Liver (tissue), 3 donors: ENCODE data around the gene DAO.

Experiments
- SP1 ChIP-seq: IDR thresholded peaks from 2 replicates; pipeline ENCODE4 v1.6.1; 2018; ENCODE audit warnings: antibody characterized with exemption, mild to moderate bottlenecking
- TAF1 ChIP-seq: conservative IDR thresholded peaks from 2 replicates; pipeline ENCODE4 v1.6.1; 2016; ENCODE audit warnings: antibody characterized with exemption, mild to moderate bottlenecking
- TF ChIP-seq, protein P1 (sequence below): fragments of 150-350 bp; IDR thresholded peaks from 2 replicates; pipeline ENCODE4 v1.5.1; 2017; ENCODE audit warnings: improper control_type of control experiment, low read depth, low read length; ENCODE audit not compliant: missing input control
- TF ChIP-seq, protein P2 (sequence below): IDR thresholded peaks from 2 replicates; pipeline ENCODE4 v1.6.1; 2016; ENCODE audit warnings: antibody characterized with exemption
- TF ChIP-seq, protein P3 (sequence below): IDR thresholded peaks from 2 replicates; pipeline ENCODE4 v1.6.1; 2016; ENCODE audit warnings: antibody characterized with exemption, mild to moderate bottlenecking
- donor health status: healthy.
- donor health status: healthy.

DNA sequence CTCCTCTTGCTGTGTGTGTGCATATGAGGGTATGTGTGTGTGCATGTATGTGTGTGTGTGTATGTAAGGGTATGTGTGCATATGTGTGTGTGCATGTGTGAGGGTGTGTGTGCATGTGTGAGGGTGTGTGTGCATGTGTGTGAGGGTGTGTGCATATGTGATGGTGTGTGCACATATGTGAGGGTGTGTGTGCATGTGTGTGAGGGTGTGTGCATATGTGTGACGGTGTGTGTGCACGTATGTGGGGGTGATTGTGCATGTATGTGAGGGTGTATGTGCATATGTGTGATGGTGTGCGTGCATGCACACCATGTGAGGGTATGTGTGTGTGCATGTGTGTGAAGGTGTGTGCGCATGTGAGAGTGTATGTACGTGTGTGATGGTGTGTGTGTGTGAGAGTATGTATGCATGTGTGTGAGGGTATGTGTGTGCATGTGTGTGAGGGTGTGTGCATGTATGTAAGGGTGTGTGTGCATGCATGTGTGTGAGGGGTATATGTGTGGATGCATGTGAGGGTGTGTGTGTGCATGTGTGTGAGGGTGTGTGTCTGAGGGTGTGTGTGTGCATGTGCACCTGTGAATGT, 15.4 kb downstream of the DAO start:
- TF ChIP-seq TAF1, result no peak
- TF ChIP-seq, protein P1, sequence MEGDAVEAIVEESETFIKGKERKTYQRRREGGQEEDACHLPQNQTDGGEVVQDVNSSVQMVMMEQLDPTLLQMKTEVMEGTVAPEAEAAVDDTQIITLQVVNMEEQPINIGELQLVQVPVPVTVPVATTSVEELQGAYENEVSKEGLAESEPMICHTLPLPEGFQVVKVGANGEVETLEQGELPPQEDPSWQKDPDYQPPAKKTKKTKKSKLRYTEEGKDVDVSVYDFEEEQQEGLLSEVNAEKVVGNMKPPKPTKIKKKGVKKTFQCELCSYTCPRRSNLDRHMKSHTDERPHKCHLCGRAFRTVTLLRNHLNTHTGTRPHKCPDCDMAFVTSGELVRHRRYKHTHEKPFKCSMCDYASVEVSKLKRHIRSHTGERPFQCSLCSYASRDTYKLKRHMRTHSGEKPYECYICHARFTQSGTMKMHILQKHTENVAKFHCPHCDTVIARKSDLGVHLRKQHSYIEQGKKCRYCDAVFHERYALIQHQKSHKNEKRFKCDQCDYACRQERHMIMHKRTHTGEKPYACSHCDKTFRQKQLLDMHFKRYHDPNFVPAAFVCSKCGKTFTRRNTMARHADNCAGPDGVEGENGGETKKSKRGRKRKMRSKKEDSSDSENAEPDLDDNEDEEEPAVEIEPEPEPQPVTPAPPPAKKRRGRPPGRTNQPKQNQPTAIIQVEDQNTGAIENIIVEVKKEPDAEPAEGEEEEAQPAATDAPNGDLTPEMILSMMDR, result no peak
- TF ChIP-seq, protein P2, sequence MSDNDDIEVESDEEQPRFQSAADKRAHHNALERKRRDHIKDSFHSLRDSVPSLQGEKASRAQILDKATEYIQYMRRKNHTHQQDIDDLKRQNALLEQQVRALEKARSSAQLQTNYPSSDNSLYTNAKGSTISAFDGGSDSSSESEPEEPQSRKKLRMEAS, result no peak
- TF ChIP-seq SP1, result no peak
- TF ChIP-seq, protein P3, sequence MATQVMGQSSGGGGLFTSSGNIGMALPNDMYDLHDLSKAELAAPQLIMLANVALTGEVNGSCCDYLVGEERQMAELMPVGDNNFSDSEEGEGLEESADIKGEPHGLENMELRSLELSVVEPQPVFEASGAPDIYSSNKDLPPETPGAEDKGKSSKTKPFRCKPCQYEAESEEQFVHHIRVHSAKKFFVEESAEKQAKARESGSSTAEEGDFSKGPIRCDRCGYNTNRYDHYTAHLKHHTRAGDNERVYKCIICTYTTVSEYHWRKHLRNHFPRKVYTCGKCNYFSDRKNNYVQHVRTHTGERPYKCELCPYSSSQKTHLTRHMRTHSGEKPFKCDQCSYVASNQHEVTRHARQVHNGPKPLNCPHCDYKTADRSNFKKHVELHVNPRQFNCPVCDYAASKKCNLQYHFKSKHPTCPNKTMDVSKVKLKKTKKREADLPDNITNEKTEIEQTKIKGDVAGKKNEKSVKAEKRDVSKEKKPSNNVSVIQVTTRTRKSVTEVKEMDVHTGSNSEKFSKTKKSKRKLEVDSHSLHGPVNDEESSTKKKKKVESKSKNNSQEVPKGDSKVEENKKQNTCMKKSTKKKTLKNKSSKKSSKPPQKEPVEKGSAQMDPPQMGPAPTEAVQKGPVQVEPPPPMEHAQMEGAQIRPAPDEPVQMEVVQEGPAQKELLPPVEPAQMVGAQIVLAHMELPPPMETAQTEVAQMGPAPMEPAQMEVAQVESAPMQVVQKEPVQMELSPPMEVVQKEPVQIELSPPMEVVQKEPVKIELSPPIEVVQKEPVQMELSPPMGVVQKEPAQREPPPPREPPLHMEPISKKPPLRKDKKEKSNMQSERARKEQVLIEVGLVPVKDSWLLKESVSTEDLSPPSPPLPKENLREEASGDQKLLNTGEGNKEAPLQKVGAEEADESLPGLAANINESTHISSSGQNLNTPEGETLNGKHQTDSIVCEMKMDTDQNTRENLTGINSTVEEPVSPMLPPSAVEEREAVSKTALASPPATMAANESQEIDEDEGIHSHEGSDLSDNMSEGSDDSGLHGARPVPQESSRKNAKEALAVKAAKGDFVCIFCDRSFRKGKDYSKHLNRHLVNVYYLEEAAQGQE, result no peak
